Activated naive CD8-positive, alpha-beta T cell treated with anti-CD3 and anti-CD28 coated beads, Interleukin-2, amount 50 U/mL, for 16 hours (primary cell): ENCODE data around the gene PRTFDC1.
"Not testable (repeated sequence)": the region's sequence is repeated elsewhere in the genome, so short reads cannot be mapped to it uniquely, and the experiment has no call there.

ENCODE experiments used
- DNase-seq: peaks from one replicate; pipeline ENCODE4 v3.0.0-alpha.2; 2020; ENCODE audit warnings: low read depth, low spot score

The PRTFDC1 gene

DNA sequence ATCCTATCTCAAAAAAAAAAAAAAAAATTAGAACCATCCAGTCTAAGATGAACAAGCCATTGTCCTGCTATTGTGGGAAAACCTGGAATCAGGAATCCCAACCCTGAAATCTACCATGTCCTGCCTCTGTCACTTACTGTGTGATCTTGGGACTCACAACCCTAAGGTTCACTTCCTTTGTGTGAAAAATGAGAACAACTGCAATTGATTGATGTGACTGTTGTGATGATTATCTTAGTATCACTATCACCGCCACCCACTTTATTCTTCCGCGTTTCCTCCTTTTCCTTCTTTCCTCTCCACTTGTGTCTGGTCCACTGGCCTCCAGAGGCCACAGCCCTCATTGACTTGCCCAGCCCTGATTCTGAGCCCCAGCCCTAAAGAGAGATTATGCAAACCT is 12.6 kb upstream of the PRTFDC1 start:
- no peak for DNase-seq

DNA sequence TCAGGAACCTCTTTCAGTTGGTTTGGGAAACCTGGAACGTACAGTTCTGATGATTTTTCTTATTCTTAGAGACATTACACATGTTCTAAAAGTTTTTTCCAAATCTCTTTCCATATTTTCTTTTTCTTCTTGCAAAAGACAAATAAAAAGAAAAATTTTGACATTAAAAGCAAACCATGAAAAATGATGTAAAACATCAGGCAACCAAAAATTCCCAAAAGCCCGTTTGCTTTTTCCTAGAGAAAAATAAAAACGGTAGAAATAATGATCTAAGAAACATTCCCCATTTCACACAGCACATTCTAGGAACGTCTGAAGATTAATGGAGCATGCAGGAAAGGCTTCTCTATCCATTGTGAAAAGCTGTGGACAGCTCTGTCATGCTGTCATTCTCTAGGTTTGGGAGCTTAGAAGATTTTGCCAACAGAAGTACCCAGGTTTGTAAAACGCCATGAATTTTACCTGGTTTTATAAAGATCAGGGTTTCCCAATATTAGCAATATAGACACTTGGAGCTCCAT is 11.2 kb upstream of the PRTFDC1 start:
- no peak for DNase-seq

DNA sequence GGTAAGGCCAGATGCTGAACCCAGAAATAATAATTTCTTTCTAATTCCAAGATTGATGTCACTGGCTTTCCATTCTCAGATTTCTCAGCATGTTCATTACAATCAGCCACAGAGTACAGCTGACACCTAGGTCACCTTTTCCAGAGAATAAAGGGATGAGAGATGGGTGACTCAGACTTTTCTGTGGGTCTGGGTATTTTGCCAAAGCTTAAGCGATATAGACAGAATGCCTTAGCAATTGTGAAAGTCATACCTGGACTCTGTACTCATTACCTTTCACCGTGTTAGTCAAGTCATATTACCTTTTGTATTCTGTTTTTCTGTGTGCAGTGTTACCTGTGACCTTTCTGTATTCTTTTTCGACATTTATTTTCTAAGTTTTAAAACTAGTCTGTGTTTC is 10.6 kb upstream of the PRTFDC1 start:
- DNase-seq = no peak

DNA sequence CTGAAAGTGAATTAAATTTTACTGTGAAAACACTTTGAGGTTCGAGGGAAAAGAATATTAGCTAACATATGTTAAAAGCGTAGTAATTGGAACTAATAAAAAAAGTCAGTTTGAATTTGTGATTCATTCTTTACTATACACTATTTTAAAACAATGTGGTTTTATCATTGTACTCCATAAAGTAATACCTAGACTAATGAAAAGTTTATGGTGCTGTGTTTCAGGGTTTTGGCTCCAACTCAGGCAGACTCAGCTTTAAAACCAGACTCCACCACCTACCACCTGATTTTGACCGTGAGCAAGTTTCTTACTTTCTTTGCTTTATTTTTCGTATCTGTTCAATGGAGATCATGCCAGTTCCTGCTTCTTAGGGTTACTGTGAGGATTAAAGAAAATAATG is 9.2 kb upstream of the PRTFDC1 start:
- no peak for DNase-seq

DNA sequence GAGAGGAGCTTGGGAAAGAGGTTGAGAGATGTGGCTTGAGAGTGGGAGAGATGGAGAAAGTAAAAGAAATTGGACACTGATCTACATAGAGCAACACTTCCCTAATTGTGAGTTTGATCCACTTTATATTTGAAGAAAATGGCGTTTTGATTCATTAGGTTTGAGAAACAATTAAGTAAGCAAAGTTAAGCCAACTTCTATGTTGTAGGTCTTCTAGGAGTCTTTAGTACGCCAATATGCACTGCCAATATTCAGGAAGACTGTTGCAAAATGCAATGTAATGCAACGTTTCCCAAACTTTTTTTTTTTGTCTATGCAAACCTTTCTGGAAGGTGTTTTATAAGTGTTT is 7.0 kb upstream of the PRTFDC1 start:
- DNase-seq = no peak

DNA sequence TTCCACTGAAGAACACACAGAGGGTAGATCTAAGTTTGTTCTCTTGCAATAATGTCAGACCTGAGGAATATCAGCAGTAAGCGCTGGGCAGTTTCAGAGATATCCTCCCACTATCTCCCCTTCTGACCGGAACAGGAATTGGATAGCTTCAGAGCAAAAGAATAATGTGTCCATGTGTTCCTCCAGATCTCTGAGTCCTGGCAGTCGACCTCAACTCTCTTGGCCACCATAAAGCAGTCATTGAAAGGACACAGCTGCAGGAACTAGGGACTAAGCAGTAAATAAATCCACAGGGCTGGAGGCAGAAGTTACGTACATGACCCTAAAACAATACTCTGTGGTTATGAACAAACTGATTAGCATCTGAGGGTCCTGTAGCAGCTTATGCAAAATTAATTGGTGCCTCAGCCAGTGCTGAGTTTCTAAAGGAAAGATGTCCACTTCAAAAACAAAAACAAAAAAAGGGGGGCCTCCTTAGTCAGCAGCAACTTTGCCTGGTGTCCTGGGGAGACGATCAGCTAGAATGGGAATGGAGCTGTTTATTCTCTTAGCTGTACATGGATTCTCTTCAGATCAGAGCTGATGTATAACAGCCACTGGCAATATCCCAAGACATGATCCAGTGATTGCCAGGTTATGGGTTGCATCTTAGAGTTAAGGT is 6.4 kb upstream of the PRTFDC1 start:
- DNase-seq = no peak

DNA sequence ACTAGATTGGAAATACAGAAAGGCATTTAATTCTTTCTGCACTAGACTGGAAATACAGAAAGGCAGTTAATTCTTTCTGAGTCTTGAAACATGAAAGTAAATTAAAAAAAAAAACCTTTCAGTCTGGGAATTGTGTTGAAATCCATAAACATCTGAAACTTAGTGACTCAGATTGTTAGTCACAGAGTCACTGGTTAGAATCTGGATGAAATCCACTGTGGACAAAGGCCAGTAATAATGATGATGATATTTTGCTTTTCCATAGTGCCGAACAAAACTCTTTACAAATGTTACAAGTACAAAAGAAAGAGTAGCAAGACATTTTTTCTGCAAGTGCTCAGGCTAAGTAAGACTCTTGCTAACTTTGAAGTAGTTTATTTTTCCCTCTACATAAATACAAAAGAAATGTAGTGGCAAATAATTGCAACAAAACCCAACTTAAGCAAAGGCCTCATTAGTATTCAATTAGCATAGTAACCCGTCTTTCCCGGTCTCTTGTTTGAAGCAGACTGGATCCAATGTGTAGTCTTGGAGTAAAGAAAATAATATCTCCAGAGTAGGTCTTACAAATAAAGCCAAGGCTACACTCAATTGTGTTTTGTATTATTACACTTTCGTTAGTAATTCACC is 5.8 kb upstream of the PRTFDC1 start:
- DNase-seq = no peak

DNA sequence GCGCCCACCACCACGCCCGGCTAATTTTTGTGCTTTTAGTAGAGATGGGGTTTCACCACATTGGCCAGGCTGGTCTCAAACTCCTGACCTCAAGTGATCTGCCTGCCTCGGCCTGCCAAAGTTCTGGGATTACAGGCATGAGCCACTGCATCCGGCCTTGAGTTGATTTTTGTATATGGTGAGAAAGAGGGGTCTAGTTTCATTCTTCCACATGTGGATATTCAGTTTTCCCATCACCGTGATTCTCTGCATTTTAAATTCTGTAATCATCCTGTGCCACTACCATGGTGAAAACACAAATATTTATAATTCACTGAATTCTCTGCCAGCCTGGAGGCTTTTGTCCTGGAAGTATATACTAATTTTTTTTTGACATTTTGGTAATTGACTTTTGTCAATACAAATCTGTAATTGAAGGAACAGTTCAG is 5.2 kb upstream of the PRTFDC1 start:
- DNase-seq = not testable (repeated sequence)

DNA sequence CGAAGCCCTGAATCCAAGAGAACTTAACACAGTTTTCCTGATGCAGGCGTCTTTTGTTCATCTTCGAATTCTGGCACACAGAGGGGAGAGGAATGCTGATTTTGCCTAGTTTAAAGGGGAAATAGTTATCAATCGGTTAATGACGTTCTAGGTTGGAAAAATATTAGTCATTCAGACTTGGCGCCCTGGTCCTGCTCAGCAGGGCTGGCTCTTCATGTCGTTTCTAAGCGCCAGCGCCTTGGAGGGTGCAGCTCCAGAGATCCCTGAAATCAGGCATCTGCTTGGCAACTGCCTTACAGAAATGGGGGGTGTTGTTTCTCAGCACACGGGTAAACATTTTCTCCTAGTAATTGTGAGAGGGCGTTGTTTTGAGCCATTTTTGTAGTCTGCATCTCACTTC is 1.3 kb upstream of the PRTFDC1 start:
- no peak for DNase-seq

DNA sequence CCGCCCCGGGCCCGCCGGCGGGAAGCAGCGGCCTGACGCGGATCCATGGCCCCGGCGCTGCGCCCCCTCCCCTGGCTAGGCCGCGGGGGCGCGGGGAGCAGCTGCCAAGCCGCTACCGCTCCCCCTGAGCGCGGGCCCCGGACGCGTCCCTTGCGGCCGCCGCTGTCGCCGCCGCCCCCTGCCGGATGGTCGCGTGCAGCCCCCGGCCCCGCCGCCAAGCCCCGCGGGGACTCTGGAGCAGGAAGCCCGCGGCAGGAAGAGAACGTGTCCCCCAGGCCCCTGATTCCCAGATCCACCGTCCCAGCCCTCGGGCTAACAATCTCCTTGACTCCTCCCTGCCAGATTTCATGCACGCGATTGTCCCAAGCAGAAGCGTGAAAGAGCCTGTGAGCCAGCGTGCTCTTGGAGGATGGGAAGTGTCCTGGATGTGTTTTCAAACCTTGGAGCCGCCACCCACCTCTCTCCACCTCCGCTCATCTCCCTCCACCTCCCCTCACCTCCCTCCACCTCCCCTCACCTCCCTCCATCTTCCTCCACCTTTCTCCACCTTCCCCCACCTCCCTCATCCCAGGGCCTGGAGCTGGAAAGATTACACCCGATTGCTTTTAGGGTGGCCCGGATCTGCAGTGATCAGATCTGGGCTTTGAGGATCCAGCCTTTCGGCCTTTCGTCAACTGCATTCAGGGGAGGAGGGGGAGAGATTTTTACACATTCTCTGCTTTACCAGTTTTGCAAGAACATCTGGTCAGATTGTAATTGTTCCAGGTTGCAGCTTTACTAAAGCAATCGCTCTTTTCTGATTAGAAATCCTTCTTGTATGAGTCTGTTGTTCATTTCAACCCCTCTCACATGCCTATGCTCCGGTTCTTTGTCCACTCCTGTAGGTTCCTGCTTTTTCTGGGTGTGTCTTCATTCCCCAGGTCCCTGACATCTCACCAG is 570 bp upstream of the PRTFDC1 start:
- no peak for DNase-seq

DNA sequence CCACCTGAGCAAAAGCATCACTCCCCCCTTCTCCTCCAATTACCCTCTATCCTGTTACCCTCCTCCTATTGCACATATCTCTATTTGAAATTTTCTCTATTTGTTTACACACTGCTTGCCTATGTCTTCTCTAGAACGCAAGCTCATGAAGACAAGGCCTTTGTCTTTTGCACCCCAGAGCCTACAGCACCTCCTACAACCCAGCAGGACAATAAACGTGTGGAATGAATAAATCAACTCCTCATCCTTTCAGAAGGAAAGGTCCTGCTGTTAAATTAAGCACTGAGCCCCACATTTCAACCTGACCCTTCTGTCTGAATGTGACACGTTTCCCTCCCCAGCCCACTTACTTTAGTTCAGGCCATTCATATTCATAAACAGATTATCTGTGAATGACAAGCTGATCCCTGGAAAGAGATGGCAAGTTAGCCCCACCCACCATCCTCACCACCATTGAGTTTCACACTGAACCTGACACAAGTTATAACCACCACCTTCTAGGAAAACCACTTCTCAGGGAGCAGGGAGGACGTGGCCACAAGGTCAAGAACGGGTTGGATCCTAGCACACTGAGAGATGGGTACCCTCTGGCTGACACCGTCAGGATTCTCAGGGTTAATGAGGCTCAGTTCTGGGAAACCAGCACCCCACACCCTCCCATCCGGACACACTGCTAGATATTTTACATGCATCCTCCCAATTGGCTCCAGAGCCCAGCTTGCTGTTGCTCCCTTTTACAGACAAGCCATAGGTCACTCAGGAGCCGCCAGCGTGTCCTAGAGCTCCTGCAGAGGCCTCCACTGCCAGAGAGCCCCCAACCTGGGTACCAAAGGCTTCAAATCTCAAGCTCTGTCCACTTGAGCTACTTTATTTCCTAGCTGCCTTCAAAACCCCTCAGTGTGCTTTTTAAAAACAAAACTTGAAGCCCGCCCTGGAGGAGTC is 934 bp downstream of the PRTFDC1 start:
- no peak for DNase-seq

DNA sequence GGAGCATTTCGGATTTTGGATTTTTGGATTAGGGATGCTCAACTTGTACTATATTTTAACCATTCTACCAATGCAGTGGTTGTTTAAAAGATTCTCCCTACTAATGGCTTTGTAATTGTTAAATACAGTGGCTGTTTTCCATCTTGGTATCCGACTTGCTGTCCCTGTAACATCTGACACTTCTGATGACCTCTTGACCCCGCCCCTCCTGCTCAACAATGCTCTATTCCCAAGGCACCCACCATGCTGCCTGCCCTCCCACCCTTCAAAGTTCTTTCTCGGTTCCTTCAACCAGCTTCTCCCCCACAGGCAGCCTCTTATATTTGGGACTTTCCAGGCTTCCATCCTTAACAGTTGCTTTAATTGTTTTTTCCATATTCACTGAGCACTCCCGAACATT is 2.0 kb downstream of the PRTFDC1 start:
- DNase-seq = no peak

DNA sequence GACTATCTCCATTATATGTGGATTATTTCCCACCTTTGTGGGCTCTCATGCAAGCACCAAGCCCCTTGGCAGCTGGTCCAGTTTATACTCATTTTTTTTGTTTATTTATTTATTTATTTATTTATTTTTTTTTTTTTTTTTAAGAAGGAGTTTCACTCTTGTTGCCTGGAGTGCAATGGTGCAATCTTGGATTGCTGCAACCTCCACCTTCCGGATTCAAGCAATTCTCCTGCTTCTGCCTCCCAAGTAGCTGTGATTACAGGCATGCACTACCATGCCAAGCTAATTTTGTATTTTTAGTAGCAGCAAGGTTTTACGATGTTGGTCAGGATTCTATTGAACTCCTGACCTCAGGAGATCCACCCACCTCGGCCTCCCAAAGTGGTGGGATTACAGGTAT is 2.8 kb downstream of the PRTFDC1 start:
- no peak for DNase-seq

DNA sequence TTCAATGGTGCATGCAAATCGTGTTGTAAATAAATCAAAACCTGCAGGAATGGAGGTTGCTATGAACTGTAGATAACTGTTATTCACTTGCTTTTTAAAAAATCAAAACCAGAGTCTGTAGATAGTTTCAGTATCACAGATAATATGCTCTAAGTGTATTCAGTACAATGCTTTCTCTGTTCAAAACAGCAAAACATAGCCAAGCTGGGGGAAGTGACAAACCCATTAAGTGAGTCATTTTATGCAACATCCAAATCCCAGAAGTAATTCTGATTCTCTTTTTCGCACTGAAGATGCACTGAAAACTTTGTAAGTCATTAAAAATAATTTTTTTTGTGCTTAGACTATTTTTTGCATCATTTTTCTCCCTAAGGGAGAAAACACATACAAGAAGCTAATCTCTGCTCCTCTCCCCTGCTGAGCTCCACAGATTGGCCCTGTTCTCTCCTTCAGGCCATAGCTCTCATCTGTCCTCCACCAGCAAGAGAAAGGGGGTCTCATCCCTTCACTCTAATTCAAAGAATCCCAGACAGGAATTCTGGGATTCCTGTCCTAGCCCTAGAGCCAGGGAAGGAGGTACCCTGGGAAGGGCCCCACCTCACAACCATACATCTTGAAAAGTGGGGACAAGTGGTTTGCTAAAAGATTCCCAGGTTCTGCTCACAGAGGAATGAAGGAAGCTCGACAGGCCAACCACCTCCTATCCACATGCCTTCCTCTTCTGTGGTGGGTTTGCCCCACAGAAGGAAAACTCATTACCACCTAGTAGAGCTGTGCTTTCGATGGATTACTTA is 4.9 kb downstream of the PRTFDC1 start:
- DNase-seq = no peak

DNA sequence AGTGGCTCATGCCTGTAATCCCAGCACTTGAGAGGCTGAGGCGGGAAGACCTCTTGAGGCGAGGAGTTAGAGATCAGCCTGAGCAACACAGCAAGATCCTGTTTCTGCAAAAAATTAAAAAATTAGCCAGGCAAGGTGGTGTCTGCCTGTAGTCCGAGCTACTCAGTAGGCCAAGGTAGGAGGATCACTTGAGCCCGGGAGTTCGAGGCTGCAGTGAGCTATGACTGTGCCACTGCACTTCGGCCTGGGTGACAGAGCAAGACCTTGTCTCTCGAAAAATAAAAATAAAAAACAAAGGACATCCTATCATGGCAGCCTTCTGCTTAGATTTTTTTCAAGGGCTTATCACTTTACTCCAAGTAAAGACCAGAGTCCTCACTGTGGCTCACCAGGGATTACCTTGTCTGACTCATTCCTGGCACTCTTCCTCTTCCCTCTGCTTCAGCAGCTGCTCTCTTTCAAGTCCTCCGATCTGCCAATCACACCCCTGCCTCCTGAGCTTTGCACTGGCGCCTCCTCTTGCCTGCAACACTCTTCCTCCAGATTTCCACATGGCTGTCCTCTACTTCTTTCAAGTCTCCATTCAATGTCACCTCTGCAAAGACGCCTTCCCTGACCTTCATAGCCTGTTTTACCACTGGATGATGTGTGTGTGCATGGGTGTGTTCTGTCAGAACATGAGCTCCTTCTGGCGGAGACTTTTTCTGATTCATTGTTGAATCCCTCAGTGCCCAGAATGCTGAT is 7.7 kb downstream of the PRTFDC1 start:
- DNase-seq = no peak

DNA sequence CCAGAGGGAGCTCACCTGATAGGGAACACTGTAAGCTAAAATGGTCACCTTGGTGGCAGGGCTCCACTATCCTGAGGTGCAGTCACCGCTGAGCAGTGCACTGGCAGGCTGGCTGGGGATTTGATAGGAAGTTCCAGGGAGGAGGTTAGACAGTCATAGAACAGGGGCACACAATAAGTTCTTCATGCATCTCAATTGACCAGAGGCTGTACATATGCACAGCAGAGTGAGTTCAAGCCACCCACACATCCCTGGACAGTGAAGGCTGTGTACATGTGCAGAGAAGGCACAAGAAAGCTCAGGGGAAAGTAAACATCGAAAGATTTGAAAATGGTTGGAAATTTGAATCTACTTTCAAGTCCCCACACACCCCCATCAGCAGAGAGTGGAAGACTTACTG is 13.9 kb downstream of the PRTFDC1 start:
- DNase-seq = no peak

DNA sequence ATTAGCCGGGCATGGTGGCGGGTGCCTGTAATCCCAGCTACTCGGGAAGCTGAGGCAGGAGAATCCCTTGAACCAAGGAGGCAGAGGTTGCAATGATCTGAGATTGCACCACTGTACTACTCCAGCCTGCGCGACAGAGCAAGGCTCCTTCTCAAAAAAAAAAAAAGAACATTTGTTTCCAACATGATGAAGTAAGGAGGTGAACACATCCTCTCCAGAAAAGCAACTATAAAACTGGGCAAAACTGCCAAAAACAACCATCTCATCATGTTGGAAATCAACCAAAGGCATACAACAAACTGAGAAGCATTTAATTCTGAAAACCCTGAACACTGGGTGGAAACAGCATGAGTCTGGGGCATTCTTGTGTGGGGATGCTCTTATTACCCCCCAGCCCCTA is 14.3 kb downstream of the PRTFDC1 start:
- DNase-seq = no peak

DNA sequence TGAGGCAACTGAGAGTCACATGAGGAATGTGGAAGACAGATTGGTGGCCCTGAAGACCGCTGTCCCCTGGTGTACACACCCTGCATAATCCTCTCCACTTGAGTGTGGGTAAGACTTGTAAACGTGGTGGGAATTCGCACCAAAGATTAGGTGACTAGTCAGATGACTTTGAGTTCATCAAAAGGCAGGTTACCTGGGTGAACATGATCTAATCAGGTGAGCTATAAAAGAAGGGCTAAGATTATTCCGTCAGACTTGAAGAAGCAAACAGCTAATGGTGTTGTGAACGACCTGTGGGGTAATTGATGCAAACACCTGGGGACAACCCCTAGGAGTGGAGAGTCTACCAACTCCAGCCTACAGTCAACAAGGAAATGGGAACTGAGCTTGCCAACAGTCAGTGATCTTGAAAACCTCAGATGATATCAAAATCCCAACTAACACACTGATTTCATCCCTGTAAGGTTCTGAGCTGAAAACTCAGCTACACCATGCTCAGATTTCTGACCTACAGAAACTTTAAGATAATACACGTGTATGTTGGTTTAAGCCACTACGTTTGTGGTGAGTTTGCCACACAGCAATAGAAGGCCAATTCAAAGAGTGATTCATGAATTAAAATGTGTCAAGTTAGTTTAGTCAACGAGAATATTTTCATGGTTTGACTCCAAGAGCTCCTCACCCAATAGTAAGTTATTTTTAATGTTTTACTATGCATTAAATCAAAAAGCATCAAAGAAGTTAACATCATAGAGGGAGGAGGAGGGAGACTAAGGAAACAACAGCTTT is 16.7 kb downstream of the PRTFDC1 start:
- no peak for DNase-seq

DNA sequence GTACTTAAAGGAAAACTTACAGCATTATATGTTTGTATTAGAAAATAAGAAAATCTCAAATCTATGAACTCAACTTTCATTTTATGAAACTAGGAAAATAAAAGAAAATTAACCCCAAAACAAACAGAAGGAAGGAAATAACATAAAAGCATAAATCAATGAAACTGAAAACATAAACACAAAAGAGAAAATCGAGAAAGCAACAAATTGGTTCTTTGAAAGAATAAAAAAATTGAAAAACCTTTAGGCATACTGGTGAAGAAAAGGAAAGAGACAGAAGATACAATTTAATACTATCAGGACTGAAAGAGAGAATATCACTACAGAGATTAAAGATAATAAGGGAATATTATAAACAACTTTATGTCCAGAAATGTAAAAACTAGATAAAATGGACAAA is 21.2 kb downstream of the PRTFDC1 start:
- DNase-seq = no peak
